ENCODE results near the gene NUDCD3.
A peak's percentile ranks its signal among the peaks of the same experiment; 100 is the strongest.

NUDCD3 gene

DNA sequence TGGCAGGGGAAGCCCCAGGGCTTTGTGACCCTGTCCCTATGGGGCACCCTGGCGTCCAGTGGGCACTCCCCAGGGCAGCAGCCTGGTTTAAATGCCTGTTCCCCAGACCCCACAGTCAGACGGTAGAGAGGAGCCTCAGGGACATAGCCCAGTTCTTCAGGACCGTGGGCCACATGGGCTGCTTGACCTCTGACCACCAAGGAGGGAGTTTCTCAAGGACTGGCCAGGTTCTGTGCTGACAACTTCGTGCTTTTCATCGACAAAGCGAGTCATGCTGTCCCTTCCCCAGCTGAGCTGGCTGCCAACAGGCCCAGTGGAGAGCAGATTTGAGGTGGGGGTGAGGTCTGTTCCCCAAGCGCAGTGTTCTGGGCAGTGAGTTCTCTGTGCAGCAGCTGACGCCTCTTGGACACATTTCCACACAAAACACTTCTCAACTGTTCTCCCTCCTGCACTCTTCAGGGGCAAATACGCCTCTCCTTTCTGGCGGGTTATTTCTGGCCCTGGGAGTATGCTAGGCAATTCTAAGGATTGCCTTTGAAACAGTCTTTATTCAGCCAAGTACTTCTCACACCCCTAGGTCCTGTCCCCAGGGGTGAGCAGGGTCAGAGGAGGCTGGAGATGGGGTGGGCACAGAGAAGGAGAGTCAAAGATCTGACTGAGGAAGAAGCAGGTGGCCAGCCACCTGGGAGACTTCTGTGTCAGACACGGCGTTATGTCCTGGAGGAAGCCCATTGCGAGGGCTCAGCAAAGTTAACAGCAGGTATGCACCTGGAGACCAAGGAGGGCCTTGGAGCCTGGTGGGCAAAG lies 107.8 kb downstream of the NUDCD3 start:
- DNase-seq (ENCODE audit: low read depth), result no peak

GRCh38 chr7:44381494-44382220 lies 108.8 kb downstream of the NUDCD3 start:
- DNase-seq (ENCODE audit: low read depth), result no peak

GRCh38 chr7:44380831-44381493 lies 109.5 kb downstream of the NUDCD3 start:
- DNase-seq (ENCODE audit: low read depth), result no peak

DNA sequence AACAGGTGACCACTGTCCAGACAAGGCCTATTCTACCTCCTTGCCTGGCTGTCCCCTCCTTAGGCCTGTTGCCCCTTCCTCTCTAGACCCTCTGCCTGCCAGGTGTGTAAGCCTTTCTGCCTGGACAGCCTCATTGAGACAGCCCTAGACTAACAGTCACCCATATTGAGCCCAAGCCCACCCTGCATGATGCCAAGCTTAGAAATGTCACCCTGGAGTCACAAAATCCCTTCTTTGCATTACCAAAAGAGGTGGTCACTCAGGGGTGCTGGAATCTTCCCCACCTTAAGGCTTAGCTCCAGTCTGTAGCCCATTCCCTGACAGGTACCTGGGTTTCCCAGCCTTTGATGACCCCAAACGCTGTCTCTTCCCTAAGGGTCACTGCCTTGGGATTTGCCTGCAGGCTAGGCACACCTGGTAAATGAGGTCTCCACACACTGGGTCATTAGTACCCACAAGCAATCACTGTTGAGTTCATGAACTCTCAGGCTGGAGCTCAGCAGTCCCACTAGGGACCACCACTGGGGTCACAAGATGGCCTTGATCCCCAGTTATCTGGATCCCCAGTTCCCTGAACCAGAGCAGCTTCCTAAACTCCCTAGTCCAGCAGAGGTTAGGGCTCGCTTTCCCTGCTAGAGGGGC lies 110.1 kb downstream of the NUDCD3 start:
- DNase-seq (ENCODE audit: low read depth), result no peak

GRCh38 chr7:44379366-44380188 lies 110.9 kb downstream of the NUDCD3 start:
- DNase-seq (ENCODE audit: low read depth), result no peak

GRCh38 chr7:44378744-44379143 lies 111.7 kb downstream of the NUDCD3 start:
- peak; percentile 52 for DNase-seq (ENCODE audit: low read depth)

GRCh38 chr7:44377681-44378421 lies 112.6 kb downstream of the NUDCD3 start:
- no peak for DNase-seq (ENCODE audit: low read depth)

DNA sequence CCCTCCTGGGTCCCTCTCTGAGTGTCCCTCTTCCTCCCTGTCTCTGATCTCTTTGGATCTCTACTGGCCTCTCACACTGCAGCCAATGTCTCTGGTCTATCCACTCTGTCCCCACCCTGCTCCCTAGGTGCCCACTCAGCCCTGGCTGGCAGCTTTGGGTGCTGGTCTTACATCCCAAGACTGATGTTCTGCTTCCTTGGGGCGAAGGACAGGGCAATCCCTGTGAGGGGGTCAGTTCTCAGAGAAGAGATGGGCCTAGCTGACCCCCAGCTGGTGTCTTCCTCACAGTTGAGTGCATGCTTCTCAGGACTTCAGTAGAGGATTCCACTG lies 113.4 kb downstream of the NUDCD3 start:
- no peak for DNase-seq (ENCODE audit: low read depth)

GRCh38 chr7:44376429-44377133 lies 113.9 kb downstream of the NUDCD3 start:
- no peak for DNase-seq (ENCODE audit: low read depth)

DNA sequence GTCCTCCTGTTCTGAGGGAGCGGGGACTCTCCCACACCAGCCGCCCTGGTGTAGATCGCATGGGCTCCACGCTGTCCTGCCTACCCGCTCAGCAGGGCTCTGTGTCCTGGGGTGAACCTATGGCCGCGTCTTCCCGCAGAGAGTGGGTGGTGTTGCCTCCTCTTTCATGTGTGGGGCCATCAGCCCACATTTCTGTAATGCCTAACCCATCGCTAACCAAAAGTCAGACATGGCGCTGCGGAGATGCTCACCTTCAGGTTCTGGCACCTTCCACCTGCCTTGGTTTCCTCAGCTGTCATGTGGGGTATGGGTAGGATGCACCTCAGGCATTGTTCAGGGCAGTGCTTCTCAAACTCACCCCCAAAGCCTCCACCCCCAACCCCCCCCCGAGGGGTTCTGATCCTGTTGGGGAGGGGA lies 114.5 kb downstream of the NUDCD3 start:
- no peak for DNase-seq (ENCODE audit: low read depth)

DNA sequence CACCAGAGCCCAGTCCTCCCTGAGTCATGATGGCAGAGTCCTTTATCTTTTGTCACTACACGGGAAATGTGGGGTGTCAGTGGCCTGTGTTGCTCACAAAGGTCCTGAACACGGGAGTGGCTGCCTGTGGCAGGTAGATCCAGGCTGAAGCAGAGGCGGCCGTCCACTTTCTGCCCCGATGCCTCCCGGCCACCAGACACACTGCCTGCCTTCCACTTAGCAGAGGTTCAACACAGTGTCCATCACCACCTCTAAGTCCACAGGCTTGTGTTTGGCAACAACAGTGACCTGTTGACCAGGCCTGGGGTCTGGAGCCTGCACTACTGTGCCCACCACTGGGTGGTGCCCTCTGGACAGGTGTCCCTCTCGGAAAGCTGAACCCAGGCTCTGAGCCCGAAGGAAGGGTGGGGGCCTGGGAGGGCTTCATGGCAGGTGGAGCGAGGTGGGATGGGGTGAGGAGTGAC lies 115.2 kb downstream of the NUDCD3 start:
- DNase-seq (ENCODE audit: low read depth), result no peak

GRCh38 chr7:44374007-44374763 lies 116.3 kb downstream of the NUDCD3 start:
- DNase-seq (ENCODE audit: low read depth), result no peak

DNA sequence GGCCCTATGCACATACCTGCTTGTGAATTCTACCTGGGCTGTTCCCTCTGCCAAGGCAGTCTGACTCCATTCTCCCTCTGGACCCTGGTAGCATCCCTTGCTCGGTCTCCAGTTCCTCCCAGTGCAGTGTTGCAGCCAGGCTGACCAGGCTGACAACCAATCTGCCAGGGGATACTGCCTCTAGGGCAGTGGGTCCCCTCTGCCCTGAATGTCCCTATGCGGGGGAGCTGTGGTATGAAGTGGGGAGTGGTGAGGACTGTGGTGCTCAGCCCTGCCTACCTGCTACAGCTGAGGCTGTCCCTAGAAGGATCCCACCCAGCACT lies 117.1 kb downstream of the NUDCD3 start:
- no peak for DNase-seq (ENCODE audit: low read depth)

DNA sequence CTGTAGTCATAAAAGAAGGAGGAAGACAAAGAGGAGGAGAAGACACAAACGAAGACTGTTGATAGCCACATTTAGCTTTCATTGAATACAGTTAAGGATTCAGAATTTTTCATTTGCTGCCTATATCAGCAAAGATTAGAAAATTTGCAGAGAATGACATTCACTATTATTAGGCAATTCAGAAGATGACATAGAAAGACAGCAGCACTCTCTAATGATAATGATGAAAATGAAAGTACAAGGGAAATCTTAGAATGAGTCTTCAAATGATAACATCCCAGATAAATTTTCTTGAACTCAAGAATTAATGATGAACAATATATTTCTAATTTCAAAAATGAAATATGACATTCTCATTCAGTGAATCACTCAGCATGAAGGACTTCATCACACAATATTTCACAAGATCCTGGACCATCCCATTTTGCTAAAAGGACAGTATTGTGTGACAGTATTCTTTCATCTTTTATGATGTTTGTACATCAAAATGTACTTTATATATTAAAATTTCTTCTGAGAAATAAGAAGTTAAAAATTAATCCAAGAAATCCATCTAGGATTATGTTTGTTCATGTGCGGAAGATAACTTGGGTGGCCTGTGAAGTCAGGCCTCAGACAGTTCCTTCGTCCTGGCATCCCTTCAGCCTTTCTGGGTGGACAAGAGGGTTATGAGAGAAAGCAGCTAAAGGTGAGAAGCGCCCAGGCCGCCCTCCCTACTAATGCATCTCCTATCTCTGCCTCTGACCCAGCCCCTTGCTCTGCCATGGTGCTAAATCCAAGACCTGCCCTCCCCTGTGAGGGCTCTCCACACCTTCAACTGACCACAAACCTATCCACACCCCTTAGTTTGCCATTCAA lies 117.7 kb downstream of the NUDCD3 start:
- no peak for DNase-seq (ENCODE audit: low read depth)

GRCh38 chr7:44368885-44369284 lies 121.6 kb downstream of the NUDCD3 start:
- no peak for DNase-seq (ENCODE audit: low read depth)

GRCh38 chr7:44368455-44368854 lies 122.0 kb downstream of the NUDCD3 start:
- no peak for DNase-seq (ENCODE audit: low read depth)

GRCh38 chr7:44367475-44368043 lies 122.9 kb downstream of the NUDCD3 start:
- DNase-seq (ENCODE audit: low read depth), result no peak

DNA sequence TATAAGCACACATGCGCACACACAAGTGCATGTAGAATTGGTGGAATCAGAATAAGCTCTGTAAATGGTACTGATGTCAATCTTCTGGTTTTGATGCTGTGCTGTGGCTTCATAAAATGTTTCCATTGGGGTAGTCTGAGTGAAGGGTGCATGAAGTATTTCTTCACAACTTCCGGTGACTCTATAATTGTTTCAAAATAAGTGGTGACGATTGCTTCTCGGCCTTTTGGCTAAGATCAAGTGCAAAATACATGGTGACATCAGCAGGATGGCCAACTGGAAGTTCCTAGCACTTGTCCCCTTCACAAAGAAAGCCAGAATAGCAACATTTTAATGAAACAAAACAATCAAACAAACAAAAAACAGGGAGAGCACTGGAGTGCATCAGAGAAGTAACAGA lies 123.5 kb downstream of the NUDCD3 start:
- no peak for DNase-seq (ENCODE audit: low read depth)
